ENCODE measurements around the gene R3HDM1. TPM values are rescaled to one million over a fixed set of nuclear protein-coding genes. Genes with fewer than 3 reads are reported as not detected.
"Not testable (repeated sequence)": the region's sequence is repeated elsewhere in the genome, so short reads cannot be mapped to it uniquely, and the experiment has no call there.

Gene R3HDM1
- total and polyA plus RNA-seq, 3 donors from 2014 or later, result 50.7 to 106 (median 82.1) TPM

- no peaks in the 10 kb centered on the region for H3K9me3 ChIP-seq
- no peaks in the 10 kb centered on the region for H3K4me1 ChIP-seq
- no peak for TF ChIP-seq CTCF (IDR thresholded peaks at IDR 0.05)
- TF ChIP-seq POLR2A (IDR thresholded peaks at IDR 0.05), result no peak
- H3K27me3 ChIP-seq, result no peaks in the 10 kb centered on the region
- no peak overlapping the region for H3K4me3 ChIP-seq
- intact Hi-C loops (cut with DNase I; ENCODE audit: low total_unique reads), result no loop called here
- no peak overlapping the region for H3K27ac ChIP-seq
- WGBS, 2 donors, result 88 to 99% methylated on average over 2 of the region's 2 CpGs
- H3K36me3 ChIP-seq (ENCODE audit: low read depth, missing control alignments), result no peaks in the 10 kb centered on the region
- no peak for DNase-seq
Measured at GRCh38 chr2:135494917-135495316, 36.4 kb upstream of the R3HDM1 start.

GRCh38 chr2:135498588-135498987 lies 32.7 kb upstream of the R3HDM1 start:
- H3K27me3 ChIP-seq; H3K4me1 ChIP-seq; H3K9me3 ChIP-seq; H3K4me3 ChIP-seq; DNase-seq; H3K27ac ChIP-seq; H3K36me3 ChIP-seq (ENCODE audit: low read depth, missing control alignments); intact Hi-C loops (cut with DNase I; ENCODE audit: low total_unique reads): not testable (repeated sequence)
- 91 to 94% methylated on average over 7 of the region's 7 CpGs for WGBS, 2 donors

GRCh38 chr2:135504811-135505210 lies 26.5 kb upstream of the R3HDM1 start:
- no peaks in the 10 kb centered on the region for H3K27me3 ChIP-seq
- H3K36me3 ChIP-seq (ENCODE audit: low read depth, missing control alignments), result no peaks in the 10 kb centered on the region
- H3K4me3 ChIP-seq, result no peak overlapping the region
- H3K27ac ChIP-seq, result no peak overlapping the region
- no peaks in the 10 kb centered on the region for H3K9me3 ChIP-seq
- DNase-seq, result no peak
- intact Hi-C loops (cut with DNase I; ENCODE audit: low total_unique reads), result no loop called here
- no peaks in the 10 kb centered on the region for H3K4me1 ChIP-seq
- WGBS, 2 donors, result 92% methylated on average over 1 of the region's 1 CpG
- TF ChIP-seq POLR2A (IDR thresholded peaks at IDR 0.05) (no peak), CTCF (IDR thresholded peaks at IDR 0.05) (no peak)

- intact Hi-C loops (cut with DNase I; ENCODE audit: low total_unique reads), result no loop called here
- no peaks in the 10 kb centered on the region for H3K27me3 ChIP-seq
- H3K4me1 ChIP-seq, result no peaks in the 10 kb centered on the region
- no peak overlapping the region for H3K4me3 ChIP-seq
- no peak overlapping the region for H3K27ac ChIP-seq
- no peak for DNase-seq
- WGBS, 2 donors, result 89 to 95% methylated on average over 5 of the region's 5 CpGs
- H3K9me3 ChIP-seq, result no peaks in the 10 kb centered on the region
- no peak for TF ChIP-seq POLR2A (IDR thresholded peaks at IDR 0.05)
- no peak for TF ChIP-seq CTCF (IDR thresholded peaks at IDR 0.05)
- H3K36me3 ChIP-seq (ENCODE audit: low read depth, missing control alignments), result no peaks in the 10 kb centered on the region
Measured at GRCh38 chr2:135510577-135510976, 20.7 kb upstream of the R3HDM1 start.

GRCh38 chr2:135512099-135512498 lies 19.2 kb upstream of the R3HDM1 start:
- Histone ChIP-seq H3K4me3 (no peak overlapping the region), H3K9me3 (no peaks in the 10 kb centered on the region), H3K27ac (no peak overlapping the region), H3K4me1 (no peaks in the 10 kb centered on the region), H3K27me3 (no peaks in the 10 kb centered on the region), H3K36me3 (ENCODE audit: low read depth, missing control alignments) (no peaks in the 10 kb centered on the region)
- 95 to 98% methylated on average over 2 of the region's 2 CpGs for WGBS, 2 donors
- no peak for DNase-seq
- intact Hi-C loops (cut with DNase I; ENCODE audit: low total_unique reads), result no loop called here
- no peak for TF ChIP-seq POLR2A (IDR thresholded peaks at IDR 0.05)
- TF ChIP-seq CTCF (IDR thresholded peaks at IDR 0.05), result no peak
